Suppressor macrophage treated with lipopolysaccharide for 1 hour (primary cell): ENCODE measurements around the gene INPPL1.
A peak's percentile ranks its signal among the peaks of the same experiment; 100 is the strongest.

Source experiments
- DNase-seq, 3 donors: peaks; one replicate each; pipeline ENCODE4 v3.0.0-alpha.2; 2020 to 2022

The INPPL1 gene

GRCh38 chr11:72216638-72217037 lies 7.9 kb upstream of the INPPL1 start, which contains the start of gene FOLR2:
TSS of gene FOLR2 (plus strand) at chr11:72216794. CDS start at chr11:72218585, 1,791 bp downstream.
- peak; percentile 20 to 45 (median 28) for DNase-seq

DNA sequence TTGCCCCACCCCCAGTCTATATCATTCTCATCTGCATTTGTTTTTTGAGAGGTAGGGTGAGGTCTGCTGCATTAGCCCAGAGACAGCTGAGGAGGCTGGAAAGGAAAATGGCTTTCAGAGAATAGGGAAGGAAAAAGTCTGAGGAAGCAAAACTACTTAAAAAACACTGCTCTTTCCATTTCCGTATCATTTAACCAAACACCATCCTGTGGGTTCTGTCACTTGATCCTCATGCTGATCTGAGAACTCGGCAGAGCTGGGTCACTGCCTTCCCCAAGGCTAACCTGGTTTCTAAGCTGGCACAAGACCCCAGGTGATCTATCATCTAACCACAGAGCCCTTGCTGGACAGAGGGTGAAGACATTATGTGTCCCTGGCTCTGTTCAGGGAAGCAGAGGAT lies 6.7 kb upstream of the INPPL1 start:
- peak; percentile 42 to 57 (median 57) for DNase-seq

GRCh38 chr11:72218251-72218745 lies 6.3 kb upstream of the INPPL1 start:
- DNase-seq: no peak

GRCh38 chr11:72220696-72221363 lies 3.7 kb upstream of the INPPL1 start:
- DNase-seq: no peak

GRCh38 chr11:72221386-72222075 lies 3.0 kb upstream of the INPPL1 start:
- DNase-seq: peak; percentile 74 to 76 (median 76)

DNA sequence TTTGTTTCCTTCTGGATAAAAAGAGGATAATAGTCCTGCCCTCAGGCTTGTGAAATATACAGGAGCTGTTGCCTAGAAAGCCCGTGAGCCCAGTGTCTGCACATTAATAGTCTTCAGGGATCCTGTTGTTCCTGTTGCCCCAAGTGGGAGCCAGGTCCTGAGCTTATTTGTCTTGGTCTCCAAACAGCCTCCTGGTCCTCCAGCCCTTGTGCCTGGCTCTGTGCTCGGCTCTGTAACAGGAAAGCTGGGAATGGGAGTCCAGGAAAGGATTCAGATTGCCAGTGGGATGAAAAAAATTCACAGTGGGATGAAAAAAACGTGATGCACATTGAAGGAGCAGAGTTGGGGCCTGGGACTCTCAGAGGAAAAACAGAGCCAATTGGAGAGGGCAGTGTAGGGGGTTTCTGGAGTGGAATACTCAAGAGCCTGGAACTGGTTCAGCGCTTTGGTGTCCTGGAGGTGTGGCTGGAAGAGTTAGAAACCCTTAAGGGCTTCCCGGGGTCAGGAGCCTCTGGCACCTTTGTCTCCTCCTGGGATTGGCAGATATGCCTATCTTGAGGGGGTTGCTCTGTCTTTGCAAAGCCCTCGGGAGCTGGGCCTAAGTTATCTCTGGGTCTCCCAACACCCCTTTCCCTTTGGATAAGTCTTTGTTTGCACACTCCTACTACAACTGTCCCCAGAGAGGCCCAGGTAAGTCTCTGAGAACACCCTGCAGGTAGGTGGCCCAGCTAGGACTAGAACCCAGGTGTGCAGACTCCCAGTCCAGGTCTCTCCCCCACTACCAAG lies 2.3 kb upstream of the INPPL1 start:
- no peak for DNase-seq

DNA sequence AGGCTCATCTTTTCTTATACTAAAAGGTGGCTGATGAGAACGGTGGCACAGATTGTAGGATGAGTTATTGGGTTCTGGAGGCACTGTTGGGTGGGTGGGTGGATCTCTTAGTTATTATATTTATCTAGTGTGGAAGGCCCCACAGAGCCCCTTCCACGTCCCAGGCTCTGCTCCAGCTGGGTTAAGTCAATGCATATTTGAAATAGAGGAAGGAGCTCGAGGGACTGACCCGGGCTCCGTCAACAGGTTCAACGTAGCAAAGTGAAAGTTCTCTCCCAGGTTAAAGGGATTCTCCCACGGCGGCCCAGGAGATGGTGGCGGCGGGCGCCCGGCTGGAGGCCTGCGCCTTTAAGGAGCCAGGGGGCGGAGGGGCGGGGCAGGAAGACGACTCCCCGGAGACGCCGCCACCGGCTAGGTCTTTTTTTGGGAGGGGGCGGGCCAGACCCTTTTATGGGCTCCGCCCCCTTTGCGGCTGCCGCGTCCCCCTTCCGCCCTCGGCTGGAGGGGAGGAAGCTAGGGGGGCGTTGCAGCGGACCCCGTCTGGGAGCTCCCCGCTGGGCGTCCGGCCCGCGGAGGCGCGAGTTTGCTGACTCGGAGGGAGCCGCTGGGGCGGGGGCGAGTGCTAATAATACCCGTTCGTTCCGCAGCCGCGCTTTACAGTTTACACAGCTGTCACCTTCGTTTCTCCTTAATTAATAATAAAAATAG lies 1.5 kb upstream of the INPPL1 start:
- DNase-seq: peak; percentile 89 to 96 (median 91)

- peak; percentile 70 to 92 (median 79) for DNase-seq
Measured at GRCh38 chr11:72223615-72224563, 678 bp upstream of the INPPL1 start.

- DNase-seq: peak in 1 of 3 donors; percentile 48
Measured at GRCh38 chr11:72225411-72225951, 914 bp downstream of the INPPL1 start.

GRCh38 chr11:72226701-72227100 lies 2.1 kb downstream of the INPPL1 start:
- no peak for DNase-seq

GRCh38 chr11:72227316-72228228 lies 3.0 kb downstream of the INPPL1 start:
- no peak for DNase-seq

DNA sequence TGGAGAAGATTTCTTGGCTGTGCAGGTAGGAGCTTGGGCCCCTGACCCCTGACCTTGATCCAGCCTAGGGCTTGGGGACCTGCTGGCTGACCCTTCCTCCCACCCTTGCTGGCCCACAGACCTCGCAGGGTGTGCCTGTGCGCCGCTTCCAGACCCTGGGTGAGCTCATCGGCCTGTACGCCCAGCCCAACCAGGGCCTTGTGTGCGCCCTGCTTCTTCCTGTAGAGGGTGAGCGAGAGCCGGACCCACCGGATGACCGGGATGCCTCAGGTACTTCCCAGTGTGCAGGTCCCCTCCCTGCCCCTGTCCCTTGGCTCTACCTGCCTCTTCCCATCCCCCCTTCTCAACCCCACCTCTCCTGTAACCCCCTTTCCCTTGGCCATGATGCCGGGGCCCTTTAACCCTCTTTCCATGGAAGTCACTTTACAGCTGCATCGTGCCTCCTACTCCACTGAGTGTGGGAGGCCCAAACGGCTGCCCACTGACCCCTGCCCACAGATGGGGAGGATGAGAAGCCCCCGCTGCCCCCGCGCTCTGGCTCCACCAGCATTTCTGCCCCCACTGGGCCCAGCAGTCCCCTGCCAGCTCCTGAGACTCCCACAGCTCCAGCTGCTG lies 3.8 kb downstream of the INPPL1 start:
- DNase-seq: no peak

GRCh38 chr11:72228844-72229231 lies 4.3 kb downstream of the INPPL1 start:
- no peak for DNase-seq

DNA sequence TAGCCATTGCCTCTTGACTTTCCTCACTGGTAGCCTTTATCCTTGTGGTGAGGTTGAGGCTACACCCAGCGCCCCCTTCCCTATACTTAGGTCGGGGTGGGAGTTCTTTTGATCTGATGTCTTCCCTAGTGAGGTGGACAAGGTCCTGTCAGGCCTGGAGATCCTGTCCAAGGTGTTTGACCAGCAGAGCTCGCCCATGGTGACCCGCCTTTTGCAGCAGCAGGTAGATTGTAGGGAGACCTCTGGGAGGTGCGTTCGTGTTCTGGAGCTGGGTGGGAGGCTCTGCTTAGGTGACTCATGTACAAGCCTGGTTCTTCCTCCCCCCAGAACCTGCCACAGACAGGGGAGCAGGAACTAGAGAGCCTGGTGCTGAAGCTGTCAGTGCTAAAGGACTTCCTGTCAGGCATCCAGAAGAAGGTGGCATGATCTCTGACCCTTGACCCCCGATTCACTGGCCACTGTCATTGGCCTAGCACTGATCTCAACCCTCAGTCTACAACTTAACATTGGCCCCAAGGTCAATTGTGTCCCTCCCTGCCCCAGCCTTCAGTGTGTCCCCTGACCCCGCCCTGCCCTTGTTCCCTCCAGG lies 4.9 kb downstream of the INPPL1 start:
- no peak for DNase-seq

DNA sequence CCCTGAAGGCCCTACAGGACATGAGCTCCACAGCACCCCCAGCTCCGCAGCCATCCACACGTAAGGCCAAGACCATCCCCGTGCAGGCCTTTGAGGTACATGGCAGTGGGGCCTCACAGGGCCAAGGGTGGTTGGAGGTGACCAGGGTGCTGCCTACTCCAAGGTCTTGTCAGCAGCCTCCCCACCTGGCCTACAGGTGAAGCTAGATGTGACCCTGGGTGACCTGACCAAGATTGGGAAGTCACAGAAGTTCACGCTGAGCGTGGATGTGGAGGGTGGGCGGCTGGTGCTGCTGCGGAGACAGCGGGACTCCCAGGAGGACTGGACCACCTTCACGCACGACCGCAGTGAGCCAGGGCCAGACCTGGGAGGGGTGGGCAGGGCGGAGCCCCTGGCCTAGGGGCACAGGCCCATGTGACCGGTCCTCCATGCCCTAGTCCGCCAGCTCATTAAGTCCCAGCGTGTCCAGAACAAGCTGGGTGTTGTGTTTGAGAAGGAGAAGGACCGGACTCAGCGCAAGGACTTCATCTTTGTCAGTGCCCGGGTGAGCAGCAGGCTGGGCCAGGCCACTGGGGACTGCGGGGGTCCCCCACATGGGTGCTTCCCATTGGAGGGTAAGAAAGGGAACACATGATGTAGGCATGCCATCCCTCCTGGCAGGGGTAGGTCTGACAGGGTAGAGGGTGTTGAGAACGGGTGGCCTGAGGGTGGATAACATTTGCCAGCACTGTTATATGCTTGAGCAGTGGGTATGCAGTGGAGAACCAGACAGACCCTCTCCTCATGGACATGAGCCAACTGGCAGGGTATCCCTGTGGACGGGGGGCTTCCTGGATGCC lies 5.6 kb downstream of the INPPL1 start:
- no peak for DNase-seq

DNA sequence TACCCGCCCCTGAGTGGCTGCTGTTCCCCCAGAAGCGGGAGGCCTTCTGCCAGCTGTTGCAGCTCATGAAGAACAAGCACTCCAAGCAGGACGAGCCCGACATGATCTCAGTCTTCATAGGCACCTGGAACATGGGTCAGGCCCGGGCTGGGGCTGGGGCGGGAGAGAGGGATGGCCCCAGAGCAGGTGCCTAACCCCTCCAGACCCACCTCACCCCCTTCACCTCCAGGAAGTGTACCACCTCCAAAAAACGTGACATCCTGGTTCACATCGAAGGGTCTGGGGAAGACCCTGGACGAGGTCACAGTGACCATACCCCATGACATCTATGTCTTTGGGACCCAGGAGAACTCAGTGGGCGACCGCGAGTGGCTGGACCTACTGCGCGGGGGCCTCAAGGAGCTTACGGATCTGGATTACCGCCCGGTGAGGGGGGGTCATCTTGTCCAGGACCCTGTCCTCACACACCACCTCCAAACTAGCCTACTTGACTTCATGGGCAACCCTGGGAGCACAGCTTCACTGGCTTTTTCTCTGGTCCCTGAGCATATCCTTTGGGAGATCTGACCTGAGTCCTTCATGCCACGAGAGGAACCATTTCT lies 6.3 kb downstream of the INPPL1 start:
- DNase-seq: no peak

GRCh38 chr11:72231396-72232259 lies 7.1 kb downstream of the INPPL1 start:
- DNase-seq: no peak
